SK-MEL-5 (cell line): ENCODE measurements around the gene IL15. TPM values are rescaled to one million over a fixed set of nuclear protein-coding genes. Genes with fewer than 3 reads are reported as not detected.
A peak's percentile ranks its signal among the peaks of the same experiment; 100 is the strongest.
"Not testable (repeated sequence)": the region's sequence is repeated elsewhere in the genome, so short reads cannot be mapped to it uniquely, and the experiment has no call there.

Source experiments
- DNase-seq: peaks from one replicate; pipeline ENCODE4 v3.0.0-alpha.2; 2016; ENCODE audit warnings: low read depth, low spot score
- in situ Hi-C: cut with HindIII; loops from 2 replicates; pipeline ENCODE4 v1.10.0; 2016; ENCODE audit warnings: low sequenced_read_pairs, high pct_unique_total_duplicates, low pct_unique_long_range_greater_than_20kb
- total RNA-seq: library from RNA; depleted of rRNA; stranded (reverse); fragments of >200 nt; shearing (Covaris generic); gene quantifications from 2 replicates; pipeline ENCODE4 v1.2.3, GENCODE V29; 2014

The IL15 gene
- total RNA-seq, 1 experiment from 2014 or later: 0.13 TPM

DNA sequence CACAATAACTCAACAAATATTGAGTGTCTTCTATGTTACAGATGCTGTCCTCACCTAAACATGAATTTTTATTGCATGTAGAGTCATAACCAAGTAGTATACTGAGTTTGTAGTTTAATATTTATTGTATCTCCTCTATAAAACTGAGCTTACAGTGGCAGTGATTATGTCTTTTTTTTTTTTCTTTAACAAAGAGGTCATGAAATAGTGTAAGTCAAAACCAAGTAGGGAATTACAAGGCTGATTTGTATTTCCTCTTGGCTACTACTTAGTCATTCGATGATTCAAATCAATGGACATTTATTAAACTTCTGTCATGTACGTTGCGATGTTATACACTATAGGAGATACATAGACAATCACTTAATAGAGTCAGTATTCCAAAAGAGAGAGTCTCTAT, 48.4 kb downstream of the IL15 start:
- DNase-seq: no peak
- in situ Hi-C loops: loop anchor here (25.0 kb wide), 1 partner anchor 372 kb away; no protein-coding TSS in a partner anchor

DNA sequence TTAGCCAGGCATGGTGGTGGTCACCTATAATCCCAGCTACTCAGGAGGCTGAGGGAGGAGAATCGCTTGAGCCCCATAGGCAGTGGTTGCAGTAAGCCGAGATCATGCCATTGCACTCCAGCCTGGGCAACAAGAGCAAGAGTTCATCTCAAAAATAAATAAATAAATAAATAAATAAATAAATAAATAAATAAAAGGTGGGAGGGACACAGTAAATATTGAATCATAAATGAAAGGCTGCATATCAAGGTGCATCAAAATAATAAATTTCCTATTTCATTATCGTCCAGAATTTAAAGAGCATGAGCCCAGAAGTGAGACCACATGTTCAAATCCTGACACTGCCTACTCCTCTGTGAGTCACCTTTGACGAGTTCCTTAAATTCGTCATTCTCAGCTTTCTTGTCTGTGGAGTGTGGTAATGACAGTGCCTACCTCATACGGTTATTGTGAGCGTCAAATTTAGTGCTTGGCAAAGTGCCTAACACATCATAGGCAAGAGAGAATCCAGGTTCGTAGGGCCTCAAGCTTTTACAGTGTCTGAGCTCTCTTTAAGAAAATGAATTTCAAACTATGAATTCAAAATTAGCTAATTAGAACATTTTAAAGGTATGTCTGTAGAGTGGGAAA, 49.9 kb downstream of the IL15 start:
- in situ Hi-C loops: loop anchor here (25.0 kb wide), 1 partner anchor 374 kb away; no protein-coding TSS in a partner anchor
- no peak for DNase-seq

DNA sequence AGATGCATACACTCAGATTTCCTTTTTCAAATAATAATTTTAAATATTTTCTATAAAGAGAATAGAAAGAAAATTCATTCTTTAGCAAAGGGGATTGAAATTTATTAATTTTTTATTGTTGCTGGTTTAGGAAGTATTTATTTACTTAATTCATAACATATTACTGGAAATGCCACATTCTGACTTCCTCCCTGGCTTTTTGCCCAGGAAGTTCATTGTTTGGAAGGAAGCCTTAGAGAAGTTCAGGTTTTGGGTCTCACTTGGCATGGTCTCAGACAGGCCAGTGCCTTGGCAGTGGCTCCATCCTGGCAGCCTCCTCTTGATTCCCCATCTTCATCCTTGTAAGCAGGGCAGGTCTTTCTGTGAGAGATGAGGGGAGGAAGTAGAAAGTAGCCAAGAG, 50.5 kb downstream of the IL15 start:
- DNase-seq: no peak
- in situ Hi-C loops: loop anchor here (25.0 kb wide), 1 partner anchor 375 kb away; no protein-coding TSS in a partner anchor

GRCh38 chr4:141689726-141690296, 53.4 kb downstream of the IL15 start:
- DNase-seq: not testable (repeated sequence)
- in situ Hi-C loops: loop anchor here (25.0 kb wide), 1 partner anchor 378 kb away; no protein-coding TSS in a partner anchor

DNA sequence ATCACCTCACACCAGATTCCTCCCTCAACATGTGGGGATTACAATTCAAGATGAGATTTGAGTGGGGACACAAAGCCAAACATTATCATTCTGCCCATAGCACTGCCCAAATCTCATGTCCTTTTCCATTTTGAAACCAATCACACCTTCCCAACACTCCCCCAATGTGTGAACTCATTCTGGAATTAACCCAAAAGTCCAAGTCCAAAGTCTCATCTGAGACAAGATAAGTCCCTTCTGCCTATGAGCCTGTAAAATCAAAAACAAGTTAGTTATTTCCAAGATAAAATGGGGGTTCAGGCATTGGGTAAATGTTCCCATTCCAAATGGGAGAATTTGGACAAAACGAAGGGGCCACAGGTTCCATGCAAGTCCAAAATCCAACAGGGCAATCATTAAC, 54.9 kb downstream of the IL15 start:
- DNase-seq: not testable (repeated sequence)
- in situ Hi-C loops: loop anchor here (25.0 kb wide), 1 partner anchor 379 kb away; no protein-coding TSS in a partner anchor

DNA sequence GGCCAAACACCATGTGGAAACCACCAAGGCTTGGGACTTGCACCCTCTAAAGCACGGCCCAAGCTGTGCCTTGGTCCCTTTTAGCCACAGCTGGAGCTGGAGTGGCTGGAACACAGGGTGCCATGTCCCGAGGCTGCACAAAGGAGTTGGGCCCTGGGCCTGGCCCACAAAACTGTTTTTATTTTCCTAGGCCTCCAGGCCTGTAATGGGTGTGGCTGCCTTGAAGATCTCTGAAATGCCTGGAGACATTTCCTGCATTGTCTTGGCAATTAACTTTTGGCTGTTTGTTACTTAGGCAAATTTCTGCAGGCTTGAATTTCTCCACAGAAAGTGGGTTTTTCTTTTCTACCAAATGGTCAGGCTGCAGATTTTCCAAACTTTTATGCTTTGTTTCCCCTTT, 55.7 kb downstream of the IL15 start:
- in situ Hi-C loops: loop anchor here (25.0 kb wide), 1 partner anchor 380 kb away; no protein-coding TSS in a partner anchor
- DNase-seq: no peak

DNA sequence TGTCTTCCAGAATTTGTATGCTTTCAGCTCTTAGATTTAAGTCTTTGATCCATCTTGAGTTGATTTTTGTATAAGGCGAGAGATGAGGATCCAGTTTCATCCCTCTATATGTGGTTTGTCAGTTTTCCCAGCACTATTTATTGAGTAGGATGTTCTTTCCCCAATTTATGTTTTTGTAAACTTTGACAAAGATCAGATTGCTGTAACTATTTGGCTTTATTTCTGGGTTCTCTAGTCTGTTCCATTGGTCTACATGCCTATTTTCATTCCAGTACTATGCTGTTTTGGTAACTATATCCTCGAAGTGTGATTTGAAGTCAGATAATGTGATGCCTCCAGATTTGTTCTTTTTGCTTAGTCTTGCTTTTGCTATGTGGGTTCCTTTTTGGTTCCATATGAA, 60.7 kb downstream of the IL15 start:
- DNase-seq: no peak
- in situ Hi-C loops: loop anchor here (25.0 kb wide), 1 partner anchor 385 kb away; no protein-coding TSS in a partner anchor

DNA sequence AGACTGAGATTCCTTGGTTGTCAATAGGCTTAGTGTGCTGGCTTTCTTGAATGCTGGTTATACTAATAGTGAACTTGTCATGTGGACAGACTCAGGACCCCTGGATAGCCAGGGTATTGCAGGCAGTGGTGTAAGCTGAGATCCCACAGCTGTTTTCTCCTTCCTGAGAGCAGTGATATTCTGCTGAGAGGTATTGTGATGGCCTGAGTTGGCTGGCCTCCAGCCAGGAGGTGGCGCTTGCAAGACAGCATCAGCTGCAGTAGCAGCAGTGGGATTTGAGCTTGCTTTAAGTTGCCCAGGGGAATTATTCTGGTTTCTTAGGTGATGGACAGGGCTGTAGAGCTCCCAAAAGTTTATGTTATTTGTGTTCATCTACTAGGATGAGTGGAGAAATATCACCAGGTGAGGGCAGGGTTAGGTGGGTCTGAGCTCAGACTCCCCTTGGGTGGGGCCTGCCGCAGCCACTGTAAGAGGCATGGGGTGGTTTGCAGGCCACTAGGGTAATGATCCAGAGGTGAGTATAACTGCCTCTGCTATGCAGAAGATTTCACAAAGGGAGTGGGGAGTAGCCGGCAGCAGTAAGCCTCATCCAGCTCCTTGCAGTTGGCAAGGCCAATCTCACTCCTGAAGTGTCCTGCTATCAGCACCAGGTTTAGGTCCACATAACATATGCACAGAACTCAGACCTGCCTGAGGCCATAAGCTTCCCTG, 66.2 kb downstream of the IL15 start:
- in situ Hi-C loops: no loop called here
- DNase-seq: peak; percentile 38

GRCh38 chr4:141703497-141703896, 67.1 kb downstream of the IL15 start:
- in situ Hi-C loops: no loop called here
- peak; percentile 9 for DNase-seq

DNA sequence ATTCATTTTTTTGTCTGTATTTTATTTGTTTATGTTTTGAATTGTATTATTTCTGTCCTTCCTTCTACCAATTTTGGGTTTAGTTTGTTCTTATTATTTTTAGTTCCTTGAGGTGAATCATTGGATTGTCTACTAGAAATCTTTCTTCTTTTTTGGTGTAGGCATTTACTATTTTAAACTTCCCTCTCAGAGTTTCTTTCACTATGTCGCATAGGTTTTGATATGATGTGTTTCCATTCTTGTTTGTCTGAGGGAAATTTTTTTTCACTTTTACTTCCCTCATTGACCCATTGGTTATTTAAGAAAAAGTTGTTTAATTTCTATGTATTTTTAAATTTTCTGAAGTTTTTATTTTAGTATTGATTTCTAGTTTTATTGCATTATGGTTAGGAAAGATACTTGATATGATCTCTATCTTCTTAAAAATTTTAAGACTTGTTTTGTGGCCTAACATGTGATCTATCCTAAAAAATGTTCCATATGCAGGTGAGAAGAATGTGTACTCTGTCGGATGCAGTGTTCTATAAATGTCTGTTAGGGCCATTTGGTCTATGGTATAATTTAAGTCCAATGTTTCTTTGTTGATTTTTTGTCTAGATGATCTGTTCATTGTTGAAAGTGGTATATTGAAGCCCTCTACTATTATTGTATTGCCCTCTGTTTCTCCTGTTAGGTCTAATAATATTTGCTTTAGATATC, 68.8 kb downstream of the IL15 start:
- no peak for DNase-seq
- in situ Hi-C loops: no loop called here

- in situ Hi-C loops: no loop called here
- no peak for DNase-seq
These were observed 69.5 kb downstream of the IL15 start for GRCh38 chr4:141705747-141706377.

GRCh38 chr4:141706445-141706844, 70.1 kb downstream of the IL15 start:
- in situ Hi-C loops: no loop called here

GRCh38 chr4:141711211-141711610, 74.8 kb downstream of the IL15 start:
- in situ Hi-C loops: no loop called here
- DNase-seq: peak; percentile 32

More at GRCh38 chr4:141706445-141706844, 70.1 kb downstream of the IL15 start:
- DNase-seq: no peak

GRCh38 chr4:141713185-141713584, 76.8 kb downstream of the IL15 start:
- no peak for DNase-seq
- in situ Hi-C loops: no loop called here

DNA sequence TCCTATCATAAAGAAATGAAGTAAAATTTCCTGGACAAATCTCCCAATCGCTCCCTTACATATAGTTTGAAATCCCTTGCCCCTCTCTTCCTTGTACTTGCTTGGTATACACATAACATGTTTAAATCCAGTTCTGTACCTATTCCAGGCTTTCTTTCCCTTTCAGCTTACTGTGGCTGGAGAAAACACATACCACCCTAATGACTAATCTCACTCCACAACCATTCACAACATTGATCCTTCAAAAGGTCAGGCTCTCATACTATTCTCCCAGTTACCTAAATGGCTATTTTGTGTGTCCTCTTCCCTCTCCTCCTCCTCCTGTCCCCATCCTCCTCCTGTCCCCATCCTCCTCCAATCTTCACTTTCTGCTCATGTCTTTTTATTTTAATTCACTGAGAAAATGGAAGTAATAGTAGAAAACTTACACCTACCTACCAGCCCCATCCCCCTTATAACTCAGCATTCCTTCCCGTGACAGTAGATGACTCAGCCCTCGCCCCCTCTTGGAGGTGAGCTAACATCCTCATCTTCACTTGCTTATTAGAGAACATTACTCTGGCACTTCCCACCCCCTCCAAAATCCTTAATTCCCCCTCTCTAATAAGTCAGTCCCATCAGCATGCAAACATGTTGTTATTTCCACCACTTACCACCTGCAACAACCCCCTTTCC, 77.5 kb downstream of the IL15 start:
- no peak for DNase-seq
- in situ Hi-C loops: no loop called here

GRCh38 chr4:141719585-141719984, 83.2 kb downstream of the IL15 start:
- in situ Hi-C loops: no loop called here
- DNase-seq: no peak

GRCh38 chr4:141721174-141721573, 84.8 kb downstream of the IL15 start:
- DNase-seq: no peak
- in situ Hi-C loops: no loop called here
